ENCODE data around the gene IQSEC1.

DNA sequence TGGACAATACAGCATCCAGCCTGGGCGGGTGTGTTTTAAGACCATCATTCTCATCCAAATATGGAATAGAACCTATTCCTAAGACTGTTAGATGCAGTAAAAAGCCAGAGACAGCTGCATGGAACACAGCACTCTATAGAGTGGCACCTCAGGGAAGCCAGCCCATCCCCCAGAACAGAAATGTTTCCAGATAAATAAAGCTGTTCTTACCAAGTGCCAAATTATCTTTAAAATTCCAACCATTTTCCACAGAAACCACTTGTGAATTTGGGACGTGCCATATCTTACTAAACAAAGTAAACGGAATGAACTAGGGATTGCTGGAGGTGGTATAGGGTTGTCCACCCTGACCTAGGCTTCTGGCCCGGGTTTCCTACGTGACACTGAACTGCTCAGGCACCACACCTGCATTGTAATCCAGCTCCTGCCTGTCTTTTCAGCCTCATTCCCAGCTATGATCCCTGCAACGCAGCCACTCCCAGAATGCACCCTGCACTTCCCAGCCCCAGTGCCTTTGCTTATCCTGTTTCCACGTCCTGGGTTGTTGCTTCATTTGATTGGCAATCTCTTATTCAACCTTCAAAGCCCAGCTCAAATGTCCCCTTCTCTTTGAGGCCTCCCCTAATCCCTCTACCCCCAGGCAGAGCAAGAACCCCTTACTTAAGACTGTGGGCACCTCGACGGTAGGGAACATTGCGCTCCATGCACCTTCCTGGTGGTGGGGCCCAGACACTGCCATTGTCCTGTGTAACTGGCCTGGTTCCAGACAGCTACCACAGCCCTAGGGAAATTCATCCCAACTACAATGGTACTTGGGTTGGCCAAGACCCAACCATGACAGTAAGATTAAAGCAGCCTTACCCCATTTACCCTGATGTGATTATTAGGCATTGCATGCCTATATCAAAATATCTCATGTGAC, 100.2 kb downstream of the IQSEC1 start:
- no peak for TF ChIP-seq POLR2A (IDR thresholded peaks at IDR 0.05)
- TF ChIP-seq, protein P1, sequence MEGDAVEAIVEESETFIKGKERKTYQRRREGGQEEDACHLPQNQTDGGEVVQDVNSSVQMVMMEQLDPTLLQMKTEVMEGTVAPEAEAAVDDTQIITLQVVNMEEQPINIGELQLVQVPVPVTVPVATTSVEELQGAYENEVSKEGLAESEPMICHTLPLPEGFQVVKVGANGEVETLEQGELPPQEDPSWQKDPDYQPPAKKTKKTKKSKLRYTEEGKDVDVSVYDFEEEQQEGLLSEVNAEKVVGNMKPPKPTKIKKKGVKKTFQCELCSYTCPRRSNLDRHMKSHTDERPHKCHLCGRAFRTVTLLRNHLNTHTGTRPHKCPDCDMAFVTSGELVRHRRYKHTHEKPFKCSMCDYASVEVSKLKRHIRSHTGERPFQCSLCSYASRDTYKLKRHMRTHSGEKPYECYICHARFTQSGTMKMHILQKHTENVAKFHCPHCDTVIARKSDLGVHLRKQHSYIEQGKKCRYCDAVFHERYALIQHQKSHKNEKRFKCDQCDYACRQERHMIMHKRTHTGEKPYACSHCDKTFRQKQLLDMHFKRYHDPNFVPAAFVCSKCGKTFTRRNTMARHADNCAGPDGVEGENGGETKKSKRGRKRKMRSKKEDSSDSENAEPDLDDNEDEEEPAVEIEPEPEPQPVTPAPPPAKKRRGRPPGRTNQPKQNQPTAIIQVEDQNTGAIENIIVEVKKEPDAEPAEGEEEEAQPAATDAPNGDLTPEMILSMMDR (IDR thresholded peaks at IDR 0.05) = no peak

Measured in sigmoid colon (tissue), 3 donors.